GM21529 (cell line): ENCODE data around the gene CASP4.
"Not testable (repeated sequence)": the region's sequence is repeated elsewhere in the genome, so short reads cannot be mapped to it uniquely, and the experiment has no call there.

Experiments
- ATAC-seq: cut with Tn5 transposase; IDR thresholded peaks from one replicate; pipeline ENCODE4 v1.9.1; 2021; ENCODE audit not compliant: unreplicated experiment

Gene CASP4

DNA sequence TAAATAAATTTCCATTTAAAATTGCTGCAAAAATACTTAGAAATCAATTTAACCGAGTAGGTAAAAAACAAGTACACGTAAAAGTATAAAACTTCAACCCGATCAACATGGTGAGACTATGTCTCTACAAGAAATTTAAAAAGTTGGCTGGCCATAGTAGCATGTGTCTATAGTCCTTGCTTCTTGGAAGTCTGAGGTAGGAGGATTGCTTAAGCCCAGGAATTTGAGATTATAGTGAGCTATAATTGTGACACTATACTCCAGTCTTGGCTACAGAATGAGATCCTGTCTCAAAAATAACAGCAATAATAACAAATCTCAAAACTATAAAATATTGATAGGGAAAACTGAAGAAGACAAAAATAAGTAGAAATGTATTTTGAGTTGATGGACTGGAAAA lies 11.1 kb downstream of the CASP4 start:
- no peak for ATAC-seq

- ATAC-seq = no peak
Observed at GRCh38 chr11:104956528-104956927, 11.8 kb downstream of the CASP4 start.

- ATAC-seq = peak; percentile 97
Observed at GRCh38 chr11:104946907-104947306, 21.5 kb downstream of the CASP4 start.

- no peak for ATAC-seq
Observed at GRCh38 chr11:104944076-104944475, 24.3 kb downstream of the CASP4 start.

DNA sequence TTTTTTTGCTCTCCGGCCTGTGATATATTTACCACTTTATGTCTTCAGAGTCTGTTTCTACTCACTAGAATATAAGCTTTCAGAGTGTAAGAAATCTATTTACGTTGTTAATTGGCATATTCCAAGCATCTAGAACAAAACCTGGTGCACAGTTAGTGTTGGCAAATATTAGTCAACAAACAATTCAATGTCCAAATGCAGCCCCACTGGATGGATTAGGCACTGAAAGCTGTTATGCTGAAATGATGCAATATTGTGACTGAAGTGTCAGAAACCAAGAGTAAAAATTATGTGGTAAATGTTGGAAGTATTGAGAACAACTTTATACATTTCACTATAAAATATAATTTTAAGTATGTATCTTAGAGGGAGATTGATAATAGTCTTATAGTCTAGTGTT lies 24.8 kb downstream of the CASP4 start:
- ATAC-seq = no peak

- no peak for ATAC-seq
Observed at GRCh38 chr11:104934594-104934993, 33.8 kb downstream of the CASP4 start.

DNA sequence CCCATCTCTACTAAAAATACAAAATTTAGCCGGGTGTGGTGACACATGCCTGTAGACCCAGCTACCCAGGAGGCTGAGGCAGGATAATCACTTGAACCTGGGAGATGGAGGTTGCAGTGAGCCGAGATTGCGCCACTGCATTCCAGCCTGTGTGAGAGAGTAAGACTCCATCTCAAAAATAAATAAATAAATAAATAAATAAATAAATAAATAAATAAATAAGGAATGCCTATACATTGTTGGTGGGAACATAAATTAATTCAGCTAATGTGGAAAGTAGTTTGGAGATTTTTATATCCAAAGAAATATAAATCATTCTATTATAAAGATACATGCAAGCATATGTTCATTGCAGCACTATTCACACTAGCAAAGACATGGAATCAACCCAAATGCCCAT lies 34.3 kb downstream of the CASP4 start:
- ATAC-seq = not testable (repeated sequence)

GRCh38 chr11:104928811-104929210 lies 39.6 kb downstream of the CASP4 start:
- ATAC-seq = no peak

- no peak for ATAC-seq
Observed at GRCh38 chr11:104926771-104927611, 41.4 kb downstream of the CASP4 start.

GRCh38 chr11:104925850-104926249 lies 42.5 kb downstream of the CASP4 start:
- no peak for ATAC-seq

GRCh38 chr11:104918113-104918824 lies 50.1 kb downstream of the CASP4 start:
- ATAC-seq = peak; percentile 77

GRCh38 chr11:104917271-104918112 lies 50.9 kb downstream of the CASP4 start:
- ATAC-seq = no peak

DNA sequence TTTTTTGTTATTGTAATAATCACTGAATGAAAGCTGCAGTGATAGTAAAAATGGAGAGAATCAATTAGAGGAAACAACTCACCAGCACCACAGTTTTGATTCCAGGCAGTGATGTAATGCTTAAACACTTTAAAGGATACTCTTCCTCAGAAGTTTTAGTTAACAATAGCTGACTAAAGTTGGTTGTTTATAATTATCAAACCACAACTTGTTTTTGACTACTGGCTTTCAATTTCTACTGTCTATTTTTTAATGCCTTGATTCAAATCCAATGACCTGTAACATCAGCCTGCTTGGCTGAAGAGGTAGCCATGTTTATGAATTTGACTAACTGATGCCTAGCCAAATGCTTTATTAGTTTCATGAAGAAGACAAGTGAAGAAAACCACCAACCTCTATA lies 51.9 kb downstream of the CASP4 start:
- no peak for ATAC-seq

DNA sequence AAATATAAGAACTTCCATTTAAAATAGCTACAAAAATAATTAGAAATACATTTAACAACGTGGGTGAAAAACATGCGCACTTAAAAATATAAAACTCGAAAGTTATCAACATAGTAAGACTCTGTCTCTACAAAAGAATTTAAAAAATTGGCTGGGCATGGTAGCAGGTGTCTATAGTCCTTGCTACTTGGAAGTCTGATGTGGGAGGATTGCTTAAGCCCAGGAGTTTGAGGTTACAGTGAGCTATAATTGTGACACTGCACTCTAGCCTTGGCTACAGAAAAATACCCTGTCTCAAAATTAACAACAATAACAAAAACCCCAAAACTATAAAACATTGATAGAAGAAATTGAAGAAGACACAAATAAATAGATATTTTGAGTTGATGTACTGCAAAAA lies 56.3 kb downstream of the CASP4 start:
- ATAC-seq = no peak

- no peak for ATAC-seq
Observed at GRCh38 chr11:104908186-104908531, 60.2 kb downstream of the CASP4 start.

GRCh38 chr11:104907521-104908185 lies 60.7 kb downstream of the CASP4 start:
- peak; percentile 78 for ATAC-seq

GRCh38 chr11:104905271-104905670 lies 63.1 kb downstream of the CASP4 start:
- no peak for ATAC-seq

DNA sequence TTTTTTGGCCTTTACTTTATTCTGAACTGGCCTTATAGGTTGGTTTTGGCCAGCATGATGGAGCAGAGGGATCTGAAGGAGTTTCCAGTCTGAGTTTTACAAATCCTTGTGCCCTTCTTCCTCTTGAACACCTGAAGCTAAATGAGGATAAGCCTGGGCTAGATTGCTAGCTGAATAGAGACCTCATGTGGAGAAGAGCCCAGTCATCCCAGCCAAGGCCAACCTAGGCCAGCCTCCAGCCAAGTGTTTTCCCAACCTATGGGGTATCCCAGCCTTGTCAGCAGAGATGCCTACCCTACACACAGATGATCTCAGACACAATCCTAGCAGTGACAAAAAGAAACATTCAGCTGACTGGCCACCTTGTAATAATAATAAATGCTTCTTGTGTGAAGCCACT lies 69.1 kb downstream of the CASP4 start:
- ATAC-seq = no peak

- ATAC-seq = no peak
Observed at GRCh38 chr11:104898685-104899013, 69.7 kb downstream of the CASP4 start.

DNA sequence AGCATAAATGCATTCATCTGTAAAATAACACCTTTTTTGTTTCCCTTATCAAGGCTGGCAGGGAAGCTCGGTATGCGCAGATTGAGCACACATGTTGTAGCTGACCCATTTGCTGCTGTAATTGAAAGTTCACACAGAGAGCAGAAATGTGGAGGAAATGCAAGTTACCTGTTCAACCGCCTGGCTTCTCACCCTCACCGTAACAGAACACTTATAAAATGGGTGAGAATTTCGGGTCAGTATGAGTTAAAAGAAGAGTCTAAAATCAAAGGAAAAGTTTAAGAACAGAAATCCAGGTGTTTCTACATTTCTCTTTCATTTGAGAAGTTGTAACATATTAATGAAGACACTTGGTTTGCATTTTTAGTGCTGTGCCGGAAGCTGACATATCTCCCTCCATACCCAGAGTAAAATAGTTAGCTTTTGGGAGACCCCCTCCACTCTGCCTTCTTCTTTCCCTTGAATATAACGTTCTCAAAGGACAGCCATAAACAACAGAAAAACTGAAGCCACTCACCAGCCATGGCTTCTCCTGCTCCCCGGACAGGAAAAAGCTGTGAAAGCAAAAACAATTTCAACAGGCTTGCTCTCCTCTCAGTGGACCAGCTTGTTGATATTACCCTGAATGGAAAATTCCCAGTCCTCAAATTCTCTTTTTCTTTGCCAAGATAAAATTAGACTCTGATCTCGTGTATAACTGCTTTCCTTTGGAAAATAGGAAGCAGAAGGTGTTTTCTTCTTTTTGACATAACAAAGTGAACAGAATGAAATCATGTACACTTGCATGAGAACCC lies 70.3 kb downstream of the CASP4 start, which contains the start of gene CASP12:
Gene CASP12 (minus strand): TSS at position 570 of the 794 bp plus-strand sequence.
- peak; percentile 74 for ATAC-seq
